ENCODE measurements around the gene CYP2W1. TPM values are rescaled to one million over a fixed set of nuclear protein-coding genes. Genes with fewer than 3 reads are reported as not detected.
A peak's percentile ranks its signal among the peaks of the same experiment; 100 is the strongest.

CYP2W1 gene
- total RNA-seq, 1 donor from 2014 or later, result not detected

DNA sequence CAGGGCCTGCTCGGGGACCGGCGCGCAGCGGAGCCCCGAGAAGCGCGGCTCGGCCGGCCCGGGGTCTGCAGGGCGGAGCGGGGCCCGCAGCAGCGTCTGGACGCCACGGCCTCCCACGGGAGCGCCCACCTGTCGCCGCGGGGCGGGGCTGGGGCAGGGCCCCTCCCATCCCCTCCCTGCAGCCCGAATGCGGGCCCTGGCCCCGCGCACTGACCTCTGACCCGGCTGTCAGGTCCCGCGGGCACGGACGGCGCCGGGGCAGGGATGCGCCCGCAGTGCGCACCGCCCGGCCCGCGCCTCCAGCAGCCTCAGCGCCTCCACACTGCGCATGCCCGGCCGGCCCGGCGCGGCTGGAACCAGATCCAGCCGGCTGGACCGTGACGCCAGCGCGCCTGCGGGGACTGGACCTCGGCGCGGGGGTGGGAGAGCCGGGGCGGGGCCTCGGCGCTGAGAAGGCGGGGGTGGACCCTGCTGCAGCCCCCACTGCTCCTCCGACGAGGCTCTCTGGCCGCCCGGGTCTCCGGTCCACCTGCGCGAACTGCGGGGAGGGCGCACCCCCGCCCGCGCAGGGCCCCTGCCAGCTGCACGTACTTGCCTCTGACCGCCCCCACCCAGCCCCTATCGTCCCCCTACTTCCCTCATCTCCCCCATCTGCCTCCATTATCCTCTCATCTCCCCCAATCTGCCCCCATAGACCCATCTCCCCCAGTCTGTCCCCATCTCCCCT is 45.2 kb downstream of the CYP2W1 start:
- H3K27me3 Mint-ChIP-seq (ENCODE audit: unreplicated experiment), result peaks cover 17% of the 10 kb centered on the region
- peaks cover 12% of the 10 kb centered on the region for H3K4me1 Mint-ChIP-seq (ENCODE audit: unreplicated experiment)
- peaks cover 7% of the 10 kb centered on the region for H3K36me3 Mint-ChIP-seq (ENCODE audit: low read depth, unreplicated experiment)
- no peaks in the 10 kb centered on the region for H3K9me3 Mint-ChIP-seq (ENCODE audit: unreplicated experiment)
- no peak overlapping the region for H3K27ac Mint-ChIP-seq (ENCODE audit: unreplicated experiment)
- peak overlapping the region; percentile 51 for H3K4me3 Mint-ChIP-seq (ENCODE audit: unreplicated experiment)
- DNase-seq (ENCODE audit: low spot score), result peak; percentile 83
- TF ChIP-seq, protein P1, sequence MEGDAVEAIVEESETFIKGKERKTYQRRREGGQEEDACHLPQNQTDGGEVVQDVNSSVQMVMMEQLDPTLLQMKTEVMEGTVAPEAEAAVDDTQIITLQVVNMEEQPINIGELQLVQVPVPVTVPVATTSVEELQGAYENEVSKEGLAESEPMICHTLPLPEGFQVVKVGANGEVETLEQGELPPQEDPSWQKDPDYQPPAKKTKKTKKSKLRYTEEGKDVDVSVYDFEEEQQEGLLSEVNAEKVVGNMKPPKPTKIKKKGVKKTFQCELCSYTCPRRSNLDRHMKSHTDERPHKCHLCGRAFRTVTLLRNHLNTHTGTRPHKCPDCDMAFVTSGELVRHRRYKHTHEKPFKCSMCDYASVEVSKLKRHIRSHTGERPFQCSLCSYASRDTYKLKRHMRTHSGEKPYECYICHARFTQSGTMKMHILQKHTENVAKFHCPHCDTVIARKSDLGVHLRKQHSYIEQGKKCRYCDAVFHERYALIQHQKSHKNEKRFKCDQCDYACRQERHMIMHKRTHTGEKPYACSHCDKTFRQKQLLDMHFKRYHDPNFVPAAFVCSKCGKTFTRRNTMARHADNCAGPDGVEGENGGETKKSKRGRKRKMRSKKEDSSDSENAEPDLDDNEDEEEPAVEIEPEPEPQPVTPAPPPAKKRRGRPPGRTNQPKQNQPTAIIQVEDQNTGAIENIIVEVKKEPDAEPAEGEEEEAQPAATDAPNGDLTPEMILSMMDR (IDR thresholded peaks at IDR 0.05; ENCODE audit: unreplicated experiment), result no peak

DNA sequence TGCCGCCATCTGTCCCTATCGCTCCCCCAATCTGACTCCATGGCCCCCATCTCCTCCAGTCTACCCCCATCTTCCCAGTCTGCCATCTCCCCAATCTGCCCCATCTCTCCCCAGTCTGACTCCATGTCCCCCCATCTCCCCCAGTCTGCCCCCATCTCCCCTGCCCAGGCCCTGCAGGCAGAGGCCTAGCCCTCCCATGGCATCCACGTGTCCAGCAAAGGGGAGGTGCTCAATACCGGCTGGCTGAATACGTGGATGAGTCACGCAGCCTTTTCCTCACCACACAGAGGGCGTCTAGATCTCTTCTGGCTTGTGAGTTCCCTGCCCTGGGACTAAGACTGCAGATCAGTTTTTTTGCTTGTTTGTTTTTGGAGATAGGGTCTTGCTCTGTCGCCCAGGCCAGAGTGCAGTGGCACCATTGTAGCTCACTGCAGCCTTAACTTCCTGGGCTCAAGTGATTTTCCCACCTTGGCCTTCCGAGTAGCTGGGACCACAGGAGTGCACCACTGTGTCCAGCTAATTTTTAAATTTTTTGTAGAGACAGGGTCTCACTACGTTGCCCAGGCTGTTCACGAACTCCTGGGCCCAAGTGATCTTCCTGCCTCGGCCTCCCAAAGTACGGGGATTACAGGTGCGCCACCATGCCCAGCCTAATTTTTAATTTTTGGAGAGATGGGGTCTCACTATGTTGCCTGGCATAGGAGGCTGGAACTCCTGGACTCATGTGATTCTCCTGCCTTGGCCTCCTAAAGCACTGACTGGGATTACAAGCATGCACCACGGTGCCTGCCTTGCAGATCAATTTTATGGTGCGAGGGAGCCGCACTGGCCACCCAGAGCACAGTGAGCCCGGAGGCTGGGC is 46.0 kb downstream of the CYP2W1 start:
- H3K9me3 Mint-ChIP-seq (ENCODE audit: unreplicated experiment), result no peaks in the 10 kb centered on the region
- H3K4me1 Mint-ChIP-seq (ENCODE audit: unreplicated experiment), result peaks cover 12% of the 10 kb centered on the region
- H3K36me3 Mint-ChIP-seq (ENCODE audit: low read depth, unreplicated experiment), result peaks cover 8% of the 10 kb centered on the region
- peak overlapping the region; percentile 79 for H3K4me3 Mint-ChIP-seq (ENCODE audit: unreplicated experiment)
- TF ChIP-seq, protein P1 (IDR thresholded peaks at IDR 0.05; ENCODE audit: unreplicated experiment), result no peak
- peak; percentile 45 for DNase-seq (ENCODE audit: low spot score)
- H3K27ac Mint-ChIP-seq (ENCODE audit: unreplicated experiment), result no peak overlapping the region
- H3K27me3 Mint-ChIP-seq (ENCODE audit: unreplicated experiment), result peaks cover 17% of the 10 kb centered on the region

DNA sequence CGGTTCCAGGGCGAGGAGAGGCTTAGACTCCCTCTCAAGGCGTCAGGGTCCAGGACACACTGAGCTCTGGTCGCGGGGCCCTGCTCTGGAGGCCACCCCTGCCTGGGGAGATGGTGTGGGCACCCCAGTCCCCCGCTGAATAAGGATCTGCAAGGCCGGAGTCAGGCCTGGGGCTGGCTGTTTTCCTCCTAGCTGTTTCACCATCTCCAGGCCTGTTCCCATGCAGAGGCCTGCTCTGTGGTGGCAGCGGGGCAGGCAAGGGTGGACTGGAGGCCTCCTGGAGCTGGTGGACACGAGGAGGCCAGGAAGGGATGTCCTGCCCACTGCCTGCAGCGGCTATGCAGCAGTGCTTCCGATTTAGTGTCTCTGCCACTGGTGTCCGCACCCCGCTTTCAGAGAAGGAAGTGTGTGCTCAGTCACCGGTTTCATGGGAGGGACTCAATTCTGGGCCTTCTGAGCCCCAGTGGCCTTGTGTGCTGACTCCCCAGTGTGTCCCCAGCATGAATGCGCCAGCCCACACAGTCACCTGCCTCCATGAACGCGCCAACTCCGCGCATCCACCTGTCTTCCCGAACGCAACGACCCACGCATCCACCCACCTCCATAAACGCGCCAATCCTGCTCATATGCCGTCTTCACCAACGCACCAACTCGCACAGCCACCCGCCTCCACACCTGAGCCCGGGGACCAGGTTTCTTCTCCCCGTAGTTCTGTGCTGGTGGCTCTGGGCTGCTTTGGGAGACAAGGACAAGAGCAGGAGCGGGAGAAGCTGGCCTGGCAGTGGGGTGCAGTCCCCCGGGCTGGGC is 46.9 kb downstream of the CYP2W1 start:
- TF ChIP-seq, protein P1 (IDR thresholded peaks at IDR 0.05; ENCODE audit: unreplicated experiment), result no peak
- no peak overlapping the region for H3K4me3 Mint-ChIP-seq (ENCODE audit: unreplicated experiment)

DNA sequence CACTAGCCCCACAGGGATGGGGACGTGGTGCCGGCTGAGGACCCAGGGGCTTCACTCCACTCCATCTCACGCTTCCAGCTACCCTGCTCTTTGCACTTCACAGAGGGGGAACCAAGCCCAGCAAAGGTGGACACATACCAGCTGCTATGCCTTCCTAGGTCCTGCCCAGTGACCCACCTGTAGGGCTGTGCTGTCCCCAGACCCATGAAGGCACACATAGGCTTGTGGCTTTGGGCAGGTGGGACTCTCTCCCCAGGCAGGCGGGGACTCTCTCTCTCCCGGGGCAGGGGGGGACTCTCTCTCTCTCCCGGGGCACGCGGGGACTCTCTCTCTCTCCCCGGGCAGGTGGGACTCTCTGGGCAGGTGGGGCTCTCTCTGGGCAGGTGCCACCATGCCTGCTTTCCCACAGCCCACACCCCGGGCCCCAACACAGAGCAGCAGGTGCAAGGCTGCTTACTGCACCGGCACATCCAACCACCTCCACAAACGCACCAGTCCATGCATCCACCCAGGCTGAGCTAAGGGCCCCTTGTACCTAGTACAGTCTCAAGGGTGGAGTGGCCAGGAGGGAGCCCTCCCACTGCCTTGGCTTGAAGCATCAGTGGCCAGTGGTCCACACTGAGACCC is 47.6 kb downstream of the CYP2W1 start:
- Mint-ChIP-seq H3K27me3 (ENCODE audit: unreplicated experiment) (peaks cover 17% of the 10 kb centered on the region), H3K27ac (ENCODE audit: unreplicated experiment) (no peak overlapping the region), H3K4me3 (ENCODE audit: unreplicated experiment) (no peak overlapping the region), H3K36me3 (ENCODE audit: low read depth, unreplicated experiment) (peaks cover 18% of the 10 kb centered on the region), H3K4me1 (ENCODE audit: unreplicated experiment) (peaks cover 12% of the 10 kb centered on the region), H3K9me3 (ENCODE audit: unreplicated experiment) (no peaks in the 10 kb centered on the region)
- DNase-seq (ENCODE audit: low spot score), result no peak
- TF ChIP-seq, protein P1 (IDR thresholded peaks at IDR 0.05; ENCODE audit: unreplicated experiment), result no peak

More for the DNA sequence above, 46.9 kb downstream of the CYP2W1 start:
- Mint-ChIP-seq H3K27me3 (ENCODE audit: unreplicated experiment) (peaks cover 17% of the 10 kb centered on the region), H3K9me3 (ENCODE audit: unreplicated experiment) (no peaks in the 10 kb centered on the region), H3K36me3 (ENCODE audit: low read depth, unreplicated experiment) (peaks cover 12% of the 10 kb centered on the region), H3K4me1 (ENCODE audit: unreplicated experiment) (peaks cover 12% of the 10 kb centered on the region), H3K27ac (ENCODE audit: unreplicated experiment) (no peak overlapping the region)
- DNase-seq (ENCODE audit: low spot score), result no peak

Measured in endothelial cell (in vitro differentiated cells).